Measurements from ENCODE around the gene ATP1B3. TPM values are rescaled to one million over a fixed set of nuclear protein-coding genes. Genes with fewer than 3 reads are reported as not detected.
A peak's percentile ranks its signal among the peaks of the same experiment; 100 is the strongest.
"Not testable (repeated sequence)": the region's sequence is repeated elsewhere in the genome, so short reads cannot be mapped to it uniquely, and the experiment has no call there.

Gene ATP1B3
- polyA plus RNA-seq, 1 donor = 261 TPM

- Histone ChIP-seq H3K36me3 (ENCODE audit: control insufficient read depth, insufficient read depth, low read length) (no peaks in the 10 kb centered on the region), H3K9me3 (ENCODE audit: control insufficient read depth, low read depth, low read length) (no peaks in the 10 kb centered on the region), H3K4me3 (ENCODE audit: low read length) (no peak overlapping the region), H3K4me1 (ENCODE audit: control insufficient read depth, insufficient read depth, low read length) (no peaks in the 10 kb centered on the region), H3K27ac (ENCODE audit: low read length) (no peak overlapping the region), H3K27me3 (ENCODE audit: control insufficient read depth, insufficient read depth, low read length) (no peaks in the 10 kb centered on the region)
- DNase-seq = no peak
- WGBS (ENCODE audit: insufficient coverage, low lambda C conversion rate) = 100% methylated on average over 1 of the region's 2 CpGs
These were observed 31.6 kb upstream of the ATP1B3 start for GRCh38 chr3:141844812-141845211.

- WGBS (ENCODE audit: insufficient coverage, low lambda C conversion rate) = no CpG with 5 or more reads among the region's 5 CpGs
These were observed 30.9 kb upstream of the ATP1B3 start for GRCh38 chr3:141845407-141846049.

GRCh38 chr3:141846050-141846433 lies 30.4 kb upstream of the ATP1B3 start:
- no peaks in the 10 kb centered on the region for H3K36me3 ChIP-seq (ENCODE audit: control insufficient read depth, insufficient read depth, low read length)
- 33% methylated on average over 1 of the region's 3 CpGs for WGBS (ENCODE audit: insufficient coverage, low lambda C conversion rate)
- H3K27ac ChIP-seq (ENCODE audit: low read length) = no peak overlapping the region
- no peaks in the 10 kb centered on the region for H3K4me1 ChIP-seq (ENCODE audit: control insufficient read depth, insufficient read depth, low read length)
- H3K4me3 ChIP-seq (ENCODE audit: low read length) = no peak overlapping the region
- H3K27me3 ChIP-seq (ENCODE audit: control insufficient read depth, insufficient read depth, low read length) = no peaks in the 10 kb centered on the region
- DNase-seq = no peak
- no peaks in the 10 kb centered on the region for H3K9me3 ChIP-seq (ENCODE audit: control insufficient read depth, low read depth, low read length)

More at GRCh38 chr3:141845407-141846049, 30.9 kb upstream of the ATP1B3 start:
- no peak overlapping the region for H3K27ac ChIP-seq (ENCODE audit: low read length)
- H3K9me3 ChIP-seq (ENCODE audit: control insufficient read depth, low read depth, low read length) = no peaks in the 10 kb centered on the region
- DNase-seq = peak in 1 of 2 donors; percentile 40
- H3K4me3 ChIP-seq (ENCODE audit: low read length) = no peak overlapping the region
- H3K36me3 ChIP-seq (ENCODE audit: control insufficient read depth, insufficient read depth, low read length) = no peaks in the 10 kb centered on the region
- H3K4me1 ChIP-seq (ENCODE audit: control insufficient read depth, insufficient read depth, low read length) = no peaks in the 10 kb centered on the region
- H3K27me3 ChIP-seq (ENCODE audit: control insufficient read depth, insufficient read depth, low read length) = no peaks in the 10 kb centered on the region

GRCh38 chr3:141848159-141848748 lies 28.2 kb upstream of the ATP1B3 start:
- H3K4me3 ChIP-seq (ENCODE audit: low read length); H3K9me3 ChIP-seq (ENCODE audit: control insufficient read depth, low read depth, low read length); H3K27ac ChIP-seq (ENCODE audit: low read length); H3K36me3 ChIP-seq (ENCODE audit: control insufficient read depth, insufficient read depth, low read length); DNase-seq; H3K4me1 ChIP-seq (ENCODE audit: control insufficient read depth, insufficient read depth, low read length); H3K27me3 ChIP-seq (ENCODE audit: control insufficient read depth, insufficient read depth, low read length): not testable (repeated sequence)
- no CpG with 5 or more reads among the region's 5 CpGs for WGBS (ENCODE audit: insufficient coverage, low lambda C conversion rate)

- Histone ChIP-seq H3K27me3 (ENCODE audit: control insufficient read depth, insufficient read depth, low read length) (no peaks in the 10 kb centered on the region), H3K27ac (ENCODE audit: low read length) (no peak overlapping the region), H3K9me3 (ENCODE audit: control insufficient read depth, low read depth, low read length) (no peaks in the 10 kb centered on the region), H3K4me3 (ENCODE audit: low read length) (no peak overlapping the region), H3K36me3 (ENCODE audit: control insufficient read depth, insufficient read depth, low read length) (no peaks in the 10 kb centered on the region), H3K4me1 (ENCODE audit: control insufficient read depth, insufficient read depth, low read length) (no peaks in the 10 kb centered on the region)
- DNase-seq = no peak
- 65% methylated on average over 8 of the region's 11 CpGs for WGBS (ENCODE audit: insufficient coverage, low lambda C conversion rate)
These were observed 27.2 kb upstream of the ATP1B3 start for GRCh38 chr3:141849056-141849815.

GRCh38 chr3:141851411-141851810 lies 25.0 kb upstream of the ATP1B3 start:
- Histone ChIP-seq H3K4me3 (ENCODE audit: low read length) (no peak overlapping the region), H3K27ac (ENCODE audit: low read length) (no peak overlapping the region), H3K27me3 (ENCODE audit: control insufficient read depth, insufficient read depth, low read length) (no peaks in the 10 kb centered on the region), H3K9me3 (ENCODE audit: control insufficient read depth, low read depth, low read length) (no peaks in the 10 kb centered on the region), H3K4me1 (ENCODE audit: control insufficient read depth, insufficient read depth, low read length) (no peaks in the 10 kb centered on the region), H3K36me3 (ENCODE audit: control insufficient read depth, insufficient read depth, low read length) (no peaks in the 10 kb centered on the region)
- no peak for DNase-seq
- 100% methylated on average over 1 of the region's 5 CpGs for WGBS (ENCODE audit: insufficient coverage, low lambda C conversion rate)

GRCh38 chr3:141853081-141853601 lies 23.3 kb upstream of the ATP1B3 start:
- no peaks in the 10 kb centered on the region for H3K4me1 ChIP-seq (ENCODE audit: control insufficient read depth, insufficient read depth, low read length)
- H3K36me3 ChIP-seq (ENCODE audit: control insufficient read depth, insufficient read depth, low read length) = no peaks in the 10 kb centered on the region
- H3K9me3 ChIP-seq (ENCODE audit: control insufficient read depth, low read depth, low read length) = no peaks in the 10 kb centered on the region
- no peak for DNase-seq
- H3K27ac ChIP-seq (ENCODE audit: low read length) = no peak overlapping the region
- WGBS (ENCODE audit: insufficient coverage, low lambda C conversion rate) = no CpG with 5 or more reads among the region's 4 CpGs
- H3K4me3 ChIP-seq (ENCODE audit: low read length) = no peak overlapping the region
- no peaks in the 10 kb centered on the region for H3K27me3 ChIP-seq (ENCODE audit: control insufficient read depth, insufficient read depth, low read length)

GRCh38 chr3:141853629-141854168 lies 22.7 kb upstream of the ATP1B3 start:
- Histone ChIP-seq H3K4me3 (ENCODE audit: low read length) (no peak overlapping the region), H3K36me3 (ENCODE audit: control insufficient read depth, insufficient read depth, low read length) (no peaks in the 10 kb centered on the region), H3K4me1 (ENCODE audit: control insufficient read depth, insufficient read depth, low read length) (no peaks in the 10 kb centered on the region), H3K27ac (ENCODE audit: low read length) (no peak overlapping the region), H3K9me3 (ENCODE audit: control insufficient read depth, low read depth, low read length) (no peaks in the 10 kb centered on the region), H3K27me3 (ENCODE audit: control insufficient read depth, insufficient read depth, low read length) (no peaks in the 10 kb centered on the region)
- no peak for DNase-seq
- no CpG with 5 or more reads among the region's 10 CpGs for WGBS (ENCODE audit: insufficient coverage, low lambda C conversion rate)

- H3K27ac ChIP-seq (ENCODE audit: low read length) = no peak overlapping the region
- WGBS (ENCODE audit: insufficient coverage, low lambda C conversion rate) = no CpG with 5 or more reads among the region's 1 CpG
- no peaks in the 10 kb centered on the region for H3K27me3 ChIP-seq (ENCODE audit: control insufficient read depth, insufficient read depth, low read length)
- no peaks in the 10 kb centered on the region for H3K36me3 ChIP-seq (ENCODE audit: control insufficient read depth, insufficient read depth, low read length)
- H3K4me1 ChIP-seq (ENCODE audit: control insufficient read depth, insufficient read depth, low read length) = no peaks in the 10 kb centered on the region
- no peak for DNase-seq
- H3K4me3 ChIP-seq (ENCODE audit: low read length) = no peak overlapping the region
- no peaks in the 10 kb centered on the region for H3K9me3 ChIP-seq (ENCODE audit: control insufficient read depth, low read depth, low read length)
These were observed 21.8 kb upstream of the ATP1B3 start for GRCh38 chr3:141854599-141854998.

- no peak overlapping the region for H3K4me3 ChIP-seq (ENCODE audit: low read length)
- H3K36me3 ChIP-seq (ENCODE audit: control insufficient read depth, insufficient read depth, low read length) = no peaks in the 10 kb centered on the region
- no peak for DNase-seq
- no peaks in the 10 kb centered on the region for H3K9me3 ChIP-seq (ENCODE audit: control insufficient read depth, low read depth, low read length)
- no peaks in the 10 kb centered on the region for H3K4me1 ChIP-seq (ENCODE audit: control insufficient read depth, insufficient read depth, low read length)
- no peak overlapping the region for H3K27ac ChIP-seq (ENCODE audit: low read length)
- H3K27me3 ChIP-seq (ENCODE audit: control insufficient read depth, insufficient read depth, low read length) = no peaks in the 10 kb centered on the region
- no CpG with 5 or more reads among the region's 2 CpGs for WGBS (ENCODE audit: insufficient coverage, low lambda C conversion rate)
These were observed 18.1 kb upstream of the ATP1B3 start for GRCh38 chr3:141858312-141858711.
